ENCODE results near the gene RBPJ. TPM values are rescaled to one million over a fixed set of nuclear protein-coding genes. Genes with fewer than 3 reads are reported as not detected.

Gene RBPJ
- total and polyA plus RNA-seq, 2 of the 8 experiments (the other 6 are each of a cell fraction or from before 2014, with no cell fraction given) = 65.5 to 217 TPM

Other genes with a start within 250 kb of the RBPJ start
- gene CCKAR, start 169.5 kb downstream of the RBPJ start, total RNA-seq (2021; fragmentation: NEBNext Ultra II Directional; extraction: Animal tissue kit (Norgen Biotek cat#: 25700)) = not detected in 2 replicates
- not detected in 2 replicates for gene CCKAR, start 169.5 kb downstream of the RBPJ start, polyA plus RNA-seq (2011; rRNA removed)

All from H1 (cell line).